GM19239 (cell line): Measurements from ENCODE around the gene CHI3L2.

Source experiments
- DNase-seq: peaks from one replicate; pipeline ENCODE4 v3.0.0; 2011; ENCODE audit warnings: low spot score; ENCODE audit not compliant: insufficient read length
- FAIRE-seq: peaks from 2 replicates; lab custom pipeline; 2011; peaks lifted over from hg19 to GRCh38; lab: Jason Lieb, UNC

Gene CHI3L2

DNA sequence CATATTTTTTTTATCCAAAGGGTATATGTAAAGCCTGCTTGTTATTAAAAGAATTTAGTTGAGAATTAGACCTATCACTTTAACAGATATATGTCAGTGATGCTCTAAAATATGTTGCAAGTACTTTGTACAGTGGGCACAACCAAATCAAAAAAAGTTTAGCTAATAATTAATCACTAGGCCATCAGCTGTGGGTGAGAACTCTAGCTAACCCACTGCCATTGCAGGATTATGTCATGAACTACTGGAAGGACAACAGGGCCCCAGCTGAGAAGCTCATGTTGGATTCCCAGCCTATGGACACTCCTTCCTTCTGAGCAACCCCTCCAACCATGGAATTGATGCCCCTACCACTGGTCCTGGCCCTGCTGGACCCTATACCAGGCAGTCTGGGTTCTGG lies 56.3 kb downstream of the CHI3L2 start:
- no peak for FAIRE-seq
- DNase-seq: no peak

DNA sequence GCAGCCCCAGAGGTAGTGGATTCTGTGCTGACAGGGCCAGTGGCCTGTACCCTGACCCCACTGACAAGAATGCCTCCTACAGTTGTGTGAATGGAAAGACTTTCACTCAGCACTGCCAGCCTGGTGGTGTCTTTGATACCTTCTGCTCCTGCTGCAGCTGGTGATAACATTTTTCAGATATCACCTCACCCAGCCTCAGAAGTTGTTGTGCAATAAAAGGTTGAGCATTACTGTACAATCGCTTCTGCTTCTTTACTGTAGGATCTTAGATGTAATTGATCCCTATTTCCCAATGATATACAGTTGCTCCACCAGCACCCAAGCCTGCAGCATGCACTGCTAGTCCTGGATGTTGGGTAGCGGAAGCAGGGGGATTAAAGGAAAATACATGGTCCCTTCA lies 58.4 kb downstream of the CHI3L2 start:
- DNase-seq (no peak), FAIRE-seq (no peak)

- DNase-seq (no peak), FAIRE-seq (no peak)
Observed at GRCh38 chr1:111286912-111287311, 59.4 kb downstream of the CHI3L2 start.

GRCh38 chr1:111289371-111289770 lies 61.9 kb downstream of the CHI3L2 start:
- no peak for DNase-seq
- FAIRE-seq: no peak

DNA sequence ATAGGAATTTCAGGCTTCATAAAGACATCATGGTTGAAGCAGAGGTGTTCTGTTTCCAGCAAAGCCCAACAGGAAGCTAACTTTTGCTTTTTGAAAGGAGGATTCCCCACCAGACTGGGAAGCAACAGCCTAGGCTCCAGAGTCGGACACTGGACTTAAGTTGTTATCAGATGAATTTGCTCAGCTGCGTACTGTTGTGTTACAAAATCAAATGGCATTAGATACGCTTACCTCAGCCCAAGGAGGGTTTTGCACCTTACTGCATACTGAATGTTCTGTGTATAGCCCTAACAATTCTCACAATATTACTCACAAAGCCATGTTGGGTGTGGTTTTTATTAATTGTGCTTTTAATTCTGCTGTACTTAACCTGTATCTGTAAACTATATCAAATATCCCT lies 62.6 kb downstream of the CHI3L2 start:
- FAIRE-seq: no peak
- DNase-seq: no peak

DNA sequence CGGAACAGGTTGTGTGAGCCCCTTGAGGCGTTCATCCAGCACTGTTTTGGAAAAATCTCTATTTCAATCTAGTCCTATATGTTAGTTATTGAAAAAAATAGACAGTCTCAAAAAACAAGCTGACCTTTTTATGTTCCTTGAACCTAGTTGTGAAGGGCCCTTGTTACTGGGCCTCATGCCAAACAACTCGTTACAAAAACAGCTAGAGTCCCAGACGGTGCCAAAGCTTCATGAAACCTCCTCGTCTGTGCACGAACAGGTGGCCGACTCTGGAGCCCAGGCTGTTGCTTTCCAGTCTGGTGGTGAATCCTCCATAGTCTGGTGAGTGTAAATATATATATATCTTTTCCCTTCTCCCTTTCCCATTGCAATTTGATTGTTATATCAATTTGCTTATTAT lies 63.1 kb downstream of the CHI3L2 start, which contains the start of gene CHIA:
TSS of gene CHIA (plus strand) at position 222 of the 400 bp plus-strand sequence. CDS start 19,617 bp downstream, outside the sequence.
- DNase-seq: no peak
- no peak for FAIRE-seq
